Suprapubic skin (tissue), 4 donors: Measurements from ENCODE around the gene GABARAPL1. TPM values are rescaled to one million over a fixed set of nuclear protein-coding genes. Genes with fewer than 3 reads are reported as not detected.

Source experiments
- DNase-seq, 2 donors: peaks; one replicate each; pipeline ENCODE4 v3.0.0-alpha.2; 2019; ENCODE audit warnings: low spot score in 2 of 2
- H3K27ac ChIP-seq: fragments of 200-600 bp; sonication (generic); one replicate; pipeline ENCODE4 v1.5.1; 2019
- H3K27me3 ChIP-seq: fragments of 200-600 bp; sonication (generic); one replicate; pipeline ENCODE4 v1.5.1; 2019
- H3K36me3 ChIP-seq: fragments of 200-600 bp; sonication (generic); one replicate; pipeline ENCODE4 v1.5.1; 2019
- H3K4me1 ChIP-seq: fragments of 200-600 bp; sonication (generic); one replicate; pipeline ENCODE4 v1.5.1; 2019
- H3K4me3 ChIP-seq: fragments of 200-600 bp; sonication (generic); one replicate; pipeline ENCODE4 v1.5.1; 2019; ENCODE audit warnings: mild to moderate bottlenecking
- H3K9me3 ChIP-seq: fragments of 200-600 bp; sonication (generic); one replicate; pipeline ENCODE4 v1.5.1; 2019
- EP300 ChIP-seq: sonication (generic); formaldehyde crosslinking; IDR thresholded peaks from one replicate; pipeline ENCODE4 v1.6.1; 2017; ENCODE audit warnings: antibody characterized with exemption
- POLR2A ChIP-seq, 2 donors: fragments of 450-650 bp; IDR thresholded peaks; one replicate each; pipeline ENCODE4 v1.6.1; 2017; ENCODE audit warnings: antibody characterized with exemption in 2 of 2, mild to moderate bottlenecking in 2 of 2, moderate library complexity in 2 of 2
- POLR2AphosphoS5 ChIP-seq, 3 donors: sonication (generic); formaldehyde crosslinking; IDR thresholded peaks; one replicate each; pipeline ENCODE4 v1.6.1; 2017; ENCODE audit warnings: antibody characterized with exemption in 3 of 3
- WGBS: methylation state at CpG from one replicate; pipeline ENCODE4 v1.1.5; 2018; 5-methylcytosine and 5-hydroxymethylcytosine counted together
- total RNA-seq, 4 donors: library from RNA; depleted of rRNA; stranded (reverse); fragments of >200 nt; gene quantifications; one replicate each; pipeline ENCODE4 v1.1.0, GENCODE V29; 2016
- TF ChIP-seq, protein P1 (sequence below), 2 donors: fragments of 200-600 bp in 1 of 2; fragments of 450-650 bp in 1 of 2; sonication (generic) in 1 of 2; IDR thresholded peaks; one replicate each; pipeline ENCODE4 v1.5.1; 2016 to 2019; ENCODE audit warnings: antibody characterized with exemption in 2 of 2, mild to moderate bottlenecking in 1 of 2, moderate library complexity in 1 of 2

The GABARAPL1 gene
- total RNA-seq, 4 donors from 2014 or later = 48.7 to 94.6 (median 81.1) TPM

DNA sequence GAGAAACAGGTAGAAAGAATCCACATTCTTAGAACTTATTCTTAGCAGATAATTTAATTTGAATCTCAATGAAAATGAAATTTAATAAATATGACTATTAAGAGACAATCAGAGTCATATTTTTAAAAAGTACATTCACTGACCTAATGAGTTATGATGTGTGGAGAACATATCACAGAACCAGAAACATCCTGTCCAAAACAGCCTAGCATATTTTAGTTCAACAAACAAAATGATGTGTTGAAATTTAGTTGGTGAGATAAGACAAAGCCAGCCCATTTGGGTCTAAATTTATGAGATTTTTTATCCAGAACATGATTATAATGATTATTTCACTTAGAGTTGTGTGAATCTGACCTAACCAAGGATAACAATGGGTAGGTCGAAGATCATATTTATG lies 25.8 kb downstream of the GABARAPL1 start:
- no peak for DNase-seq
- Histone ChIP-seq H3K27me3 (no peaks in the 10 kb centered on the region), H3K4me1 (no peaks in the 10 kb centered on the region), H3K27ac (no peak overlapping the region), H3K9me3 (no peaks in the 10 kb centered on the region), H3K36me3 (no peaks in the 10 kb centered on the region), H3K4me3 (no peak overlapping the region)
- WGBS = 92% methylated on average over 1 of the region's 1 CpG
- TF ChIP-seq POLR2AphosphoS5 (IDR thresholded peaks at IDR 0.05) (no peak), EP300 (no peak), POLR2A (IDR thresholded peaks at IDR 0.05) (no peak)
- TF ChIP-seq, protein P1, sequence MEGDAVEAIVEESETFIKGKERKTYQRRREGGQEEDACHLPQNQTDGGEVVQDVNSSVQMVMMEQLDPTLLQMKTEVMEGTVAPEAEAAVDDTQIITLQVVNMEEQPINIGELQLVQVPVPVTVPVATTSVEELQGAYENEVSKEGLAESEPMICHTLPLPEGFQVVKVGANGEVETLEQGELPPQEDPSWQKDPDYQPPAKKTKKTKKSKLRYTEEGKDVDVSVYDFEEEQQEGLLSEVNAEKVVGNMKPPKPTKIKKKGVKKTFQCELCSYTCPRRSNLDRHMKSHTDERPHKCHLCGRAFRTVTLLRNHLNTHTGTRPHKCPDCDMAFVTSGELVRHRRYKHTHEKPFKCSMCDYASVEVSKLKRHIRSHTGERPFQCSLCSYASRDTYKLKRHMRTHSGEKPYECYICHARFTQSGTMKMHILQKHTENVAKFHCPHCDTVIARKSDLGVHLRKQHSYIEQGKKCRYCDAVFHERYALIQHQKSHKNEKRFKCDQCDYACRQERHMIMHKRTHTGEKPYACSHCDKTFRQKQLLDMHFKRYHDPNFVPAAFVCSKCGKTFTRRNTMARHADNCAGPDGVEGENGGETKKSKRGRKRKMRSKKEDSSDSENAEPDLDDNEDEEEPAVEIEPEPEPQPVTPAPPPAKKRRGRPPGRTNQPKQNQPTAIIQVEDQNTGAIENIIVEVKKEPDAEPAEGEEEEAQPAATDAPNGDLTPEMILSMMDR (IDR thresholded peaks at IDR 0.05) = no peak

DNA sequence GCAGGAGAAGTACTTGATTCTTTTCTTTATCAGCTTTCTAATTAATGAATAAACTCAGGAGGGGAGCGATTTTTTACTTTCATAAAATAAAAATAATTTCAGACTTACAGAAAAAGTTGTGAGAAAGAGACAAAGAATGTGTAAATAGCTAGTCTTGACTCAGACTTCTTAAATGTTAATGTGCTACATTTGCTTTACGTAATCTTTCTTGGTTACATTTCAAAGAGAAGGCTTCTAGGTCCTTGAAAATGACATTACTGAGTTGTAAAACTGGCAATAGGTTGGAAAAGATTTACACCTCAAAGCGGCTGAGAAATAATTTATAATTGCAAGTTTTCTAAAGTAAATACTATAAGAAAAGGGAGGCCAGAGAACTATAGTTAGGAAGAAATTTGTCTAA lies 28.6 kb downstream of the GABARAPL1 start:
- 56% methylated on average over 3 of the region's 3 CpGs for WGBS
- H3K27ac ChIP-seq = no peak overlapping the region
- TF ChIP-seq POLR2AphosphoS5 (IDR thresholded peaks at IDR 0.05) (no peak), POLR2A (IDR thresholded peaks at IDR 0.05) (no peak), EP300 (no peak)
- TF ChIP-seq, protein P1 (IDR thresholded peaks at IDR 0.05) = no peak
- no peaks in the 10 kb centered on the region for H3K9me3 ChIP-seq
- DNase-seq = no peak
- no peaks in the 10 kb centered on the region for H3K4me1 ChIP-seq
- H3K27me3 ChIP-seq = no peaks in the 10 kb centered on the region
- no peak overlapping the region for H3K4me3 ChIP-seq
- no peaks in the 10 kb centered on the region for H3K36me3 ChIP-seq

- no peaks in the 10 kb centered on the region for H3K36me3 ChIP-seq
- H3K27ac ChIP-seq = no peak overlapping the region
- no peak overlapping the region for H3K4me3 ChIP-seq
- H3K9me3 ChIP-seq = no peaks in the 10 kb centered on the region
- DNase-seq = no peak
- WGBS = 64% methylated on average over 2 of the region's 2 CpGs
- TF ChIP-seq POLR2AphosphoS5 (IDR thresholded peaks at IDR 0.05) (no peak), POLR2A (IDR thresholded peaks at IDR 0.05) (no peak), EP300 (no peak)
- TF ChIP-seq, protein P1 (IDR thresholded peaks at IDR 0.05) = no peak
- H3K4me1 ChIP-seq = no peaks in the 10 kb centered on the region
- no peaks in the 10 kb centered on the region for H3K27me3 ChIP-seq
These were observed 29.1 kb downstream of the GABARAPL1 start for GRCh38 chr12:10241727-10242126.

DNA sequence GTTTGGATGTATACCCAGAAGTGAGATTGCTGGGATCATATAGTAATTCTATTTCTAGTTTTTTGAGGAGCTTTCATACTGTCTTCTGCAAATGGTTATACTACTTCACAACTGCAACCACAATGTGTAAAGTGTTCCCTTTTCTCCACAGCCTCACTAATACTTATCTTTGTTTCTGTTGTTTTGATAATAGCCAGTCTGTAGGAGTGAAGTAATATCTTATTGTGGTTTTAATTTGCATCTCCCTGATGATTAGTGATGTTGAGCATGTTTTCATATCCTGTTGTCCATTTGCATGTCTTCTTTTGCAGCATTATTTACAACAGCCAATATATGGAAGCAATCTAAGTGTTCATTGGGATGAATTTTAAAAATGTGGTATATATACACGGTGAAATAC lies 29.9 kb downstream of the GABARAPL1 start:
- Histone ChIP-seq H3K9me3 (no peaks in the 10 kb centered on the region), H3K27ac (no peak overlapping the region), H3K4me1 (no peaks in the 10 kb centered on the region), H3K27me3 (no peaks in the 10 kb centered on the region), H3K4me3 (no peak overlapping the region), H3K36me3 (no peaks in the 10 kb centered on the region)
- DNase-seq = no peak
- 91% methylated on average over 1 of the region's 1 CpG for WGBS
- TF ChIP-seq EP300 (no peak), POLR2AphosphoS5 (IDR thresholded peaks at IDR 0.05) (no peak), POLR2A (IDR thresholded peaks at IDR 0.05) (no peak)
- TF ChIP-seq, protein P1 (IDR thresholded peaks at IDR 0.05) = no peak

DNA sequence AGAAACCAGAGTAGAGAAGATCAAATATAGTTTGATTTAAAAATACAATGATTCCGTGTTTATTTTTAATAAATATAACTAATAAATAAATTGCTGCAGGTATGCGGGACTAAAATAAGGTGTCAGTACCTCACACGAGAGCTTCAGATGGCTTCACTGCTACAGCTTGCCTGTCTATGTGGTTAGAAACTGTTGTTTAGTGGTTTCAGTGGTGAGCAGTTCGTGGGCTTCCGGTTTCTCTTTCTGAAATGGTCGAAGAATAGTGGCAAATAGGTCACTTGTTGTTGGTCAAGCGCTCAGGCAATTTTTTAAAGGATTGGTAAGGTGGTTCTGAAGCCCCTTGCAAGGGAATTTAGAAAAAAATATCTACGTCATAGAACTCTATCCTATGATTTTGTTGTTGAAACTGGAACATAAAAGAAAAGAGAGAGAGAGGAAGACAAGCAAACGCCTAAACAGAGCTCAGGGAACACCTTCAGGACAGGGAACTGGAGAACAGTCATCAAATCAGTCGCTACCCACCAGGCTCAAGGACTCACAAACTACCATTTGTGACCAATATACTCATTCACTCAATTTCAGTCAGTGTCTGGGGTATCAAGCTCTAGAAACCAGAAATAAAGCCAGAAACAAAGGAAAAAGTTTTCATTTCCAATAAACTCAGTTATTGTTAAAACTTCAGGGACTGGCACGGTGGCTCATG lies 31.3 kb downstream of the GABARAPL1 start:
- 74% methylated on average over 11 of the region's 11 CpGs for WGBS
- no peaks in the 10 kb centered on the region for H3K36me3 ChIP-seq
- no peak overlapping the region for H3K27ac ChIP-seq
- H3K27me3 ChIP-seq = no peaks in the 10 kb centered on the region
- H3K9me3 ChIP-seq = no peaks in the 10 kb centered on the region
- TF ChIP-seq, protein P1 (IDR thresholded peaks at IDR 0.05) = no peak
- TF ChIP-seq POLR2AphosphoS5 (IDR thresholded peaks at IDR 0.05) (no peak), POLR2A (IDR thresholded peaks at IDR 0.05) (no peak), EP300 (no peak)
- no peak overlapping the region for H3K4me3 ChIP-seq
- no peak for DNase-seq
- H3K4me1 ChIP-seq = no peaks in the 10 kb centered on the region
